GM23338 (cell line): ENCODE data around the gene E4F1. TPM values are rescaled to one million over a fixed set of nuclear protein-coding genes. Genes with fewer than 3 reads are reported as not detected.

Source experiments
- ATAC-seq: fragments of 200-7000 bp; cut with Tn5 transposase; 3 replicates; pipeline ENCODE4 v1.9.1; 2020
- DNase-seq: peaks from one replicate; pipeline ENCODE4 v3.0.0-alpha.2; 2015; ENCODE audit warnings: low spot score
- H2AFZ ChIP-seq: fragments of 200-600 bp; sonication (generic); 2 replicates; pipeline ENCODE4 v1.8.0; 2016; ENCODE audit warnings: antibody characterized with exemption, mild to moderate bottlenecking, moderate library complexity
- H3F3A ChIP-seq: fragments of 200-600 bp; sonication (generic); replicated peaks from 2 replicates; pipeline ENCODE4 v1.8.0; 2017; ENCODE audit warnings: antibody characterized with exemption, mixed run types, low read depth
- H3K27ac ChIP-seq: fragments of 200-600 bp; sonication (generic); 2 replicates; pipeline ENCODE4 v1.6.1; 2016; ENCODE audit warnings: low read depth
- H3K27me3 ChIP-seq: fragments of 200-600 bp; sonication (generic); 2 replicates; pipeline ENCODE4 v1.8.0; 2016; ENCODE audit warnings: mild to moderate bottlenecking, mixed run types, moderate library complexity; ENCODE audit not compliant: insufficient read depth
- H3K36me3 ChIP-seq: fragments of 200-600 bp; sonication (generic); 2 replicates; pipeline ENCODE4 v1.8.0; 2016; ENCODE audit warnings: mild to moderate bottlenecking; ENCODE audit not compliant: insufficient read depth
- H3K4me1 ChIP-seq: fragments of 200-600 bp; sonication (generic); 2 replicates; pipeline ENCODE4 v1.8.0; 2016; ENCODE audit warnings: mild to moderate bottlenecking, moderate library complexity; ENCODE audit not compliant: insufficient read depth
- H3K4me2 ChIP-seq: fragments of 200-600 bp; sonication (generic); 2 replicates; pipeline ENCODE4 v1.7.1; 2017; ENCODE audit warnings: mixed run types
- H3K4me3 ChIP-seq: fragments of 200-600 bp; sonication (generic); 2 replicates; pipeline ENCODE4 v1.6.1; 2016; ENCODE audit warnings: mixed run types
- H3K79me2 ChIP-seq: fragments of 200-600 bp; sonication (generic); replicated peaks from 2 replicates; pipeline ENCODE4 v1.8.0; 2017; ENCODE audit warnings: mild to moderate bottlenecking; ENCODE audit not compliant: insufficient read depth
- H3K9me2 ChIP-seq: fragments of 200-600 bp; sonication (generic); 2 replicates; pipeline ENCODE4 v1.8.0; 2017; ENCODE audit not compliant: insufficient read depth
- H4K20me1 ChIP-seq: fragments of 200-600 bp; sonication (generic); replicated peaks from 2 replicates; pipeline ENCODE4 v1.8.0; 2017; ENCODE audit warnings: mild to moderate bottlenecking; ENCODE audit not compliant: insufficient read depth
- H3K27ac Mint-ChIP-seq: 2 replicates; pipeline ENCODE4 v1.8.0; 2020; ENCODE audit warnings: inconsistent platforms, mild to moderate bottlenecking, moderate library complexity, mixed read lengths
- H3K27me3 Mint-ChIP-seq: 3 replicates; pipeline ENCODE4 v1.8.0; 2022; ENCODE audit warnings: low read depth, mild to moderate bottlenecking, moderate library complexity, mixed read lengths, inconsistent platforms; ENCODE audit not compliant: insufficient read depth, poor library complexity
- H3K36me3 Mint-ChIP-seq: 3 replicates; pipeline ENCODE4 v1.8.0; 2021; ENCODE audit warnings: low read depth, mild to moderate bottlenecking, inconsistent platforms, moderate library complexity, mixed read lengths
- H3K4me1 Mint-ChIP-seq: 3 replicates; pipeline ENCODE4 v1.8.0; 2020; ENCODE audit warnings: mild to moderate bottlenecking, inconsistent platforms, mixed read lengths
- H3K4me3 Mint-ChIP-seq: 3 replicates; pipeline ENCODE4 v1.8.0; 2021; ENCODE audit warnings: moderate library complexity, mild to moderate bottlenecking, inconsistent platforms, mixed read lengths
- H3K9me3 Mint-ChIP-seq: 3 replicates; pipeline ENCODE4 v1.8.0; 2020; ENCODE audit warnings: moderate library complexity, mild to moderate bottlenecking, inconsistent platforms, mixed read lengths
- ETS1 ChIP-seq: IDR thresholded peaks from 2 replicates; pipeline ENCODE4 v1.6.1; 2016; ENCODE audit warnings: antibody characterized with exemption
- JUNB ChIP-seq: IDR thresholded peaks from one replicate; pipeline ENCODE4 v1.6.1; 2016; ENCODE audit warnings: antibody characterized with exemption; ENCODE audit not compliant: unreplicated experiment
- REST ChIP-seq: IDR thresholded peaks from one replicate; pipeline ENCODE4 v1.6.1; 2018; ENCODE audit warnings: antibody characterized with exemption; ENCODE audit not compliant: unreplicated experiment
- ZNF462 ChIP-seq: fragments of 250-450 bp; sonication (Bioruptor Pico); IDR thresholded peaks from 2 replicates; pipeline ENCODE4 v1.5.0; 2020; ENCODE audit warnings: mild to moderate bottlenecking, moderate library complexity
- polyA plus RNA-seq: library from polyadenylated mRNA; unstranded; fragments of >200 nt; fragmentation: Nextera tagmentation; extraction: Ambion mirVana; gene quantifications from 2 replicates; pipeline ENCODE4 v1.2.1, GENCODE V29; 2016
- total RNA-seq: library from RNA; depleted of rRNA; stranded (reverse); fragments of >200 nt; shearing (Covaris generic); gene quantifications from 2 replicates; pipeline ENCODE4 v1.2.3, GENCODE V29; 2014

The E4F1 gene
- total and polyA plus RNA-seq, 2 experiments from 2014 or later: 22.6 to 45.5 TPM

- no peak for TF ChIP-seq ZNF462
These were observed 29.9 kb downstream of the E4F1 start (continued) for GRCh38 chr16:2253293-2253692.

GRCh38 chr16:2256531-2257140 lies 33.2 kb downstream of the E4F1 start:
- Mint-ChIP-seq H3K36me3 (peaks cover 92% of the 10 kb centered on the region), H3K27me3 (peaks cover 9% of the 10 kb centered on the region), H3K27ac (no peak overlapping the region), H3K9me3 (no peaks in the 10 kb centered on the region), H3K4me3 (no peak overlapping the region), H3K4me1 (peaks cover 12% of the 10 kb centered on the region)
- H3K27me3 ChIP-seq: no peaks in the 10 kb centered on the region
- 0 out of 2 replicates have a peak, but pooled peaks cover 5% of the 10 kb centered on the region for H3K4me1 ChIP-seq
- H3K79me2 ChIP-seq: peaks cover 49% of the 10 kb centered on the region
- H3K36me3 ChIP-seq: peaks cover 72% of the 10 kb centered on the region
- no peak overlapping the region for H3K4me2 ChIP-seq
- H3F3A ChIP-seq: peaks cover 78% of the 10 kb centered on the region
- H3K27ac ChIP-seq: no peak overlapping the region
- H2AFZ ChIP-seq: no peak overlapping the region
- H4K20me1 ChIP-seq: peaks cover 54% of the 10 kb centered on the region
- no peaks in the 10 kb centered on the region for H3K9me2 ChIP-seq
- no peak overlapping the region for H3K4me3 ChIP-seq
- no peak for TF ChIP-seq ETS1
- no peak for TF ChIP-seq JUNB
- no peak for TF ChIP-seq REST
- ATAC-seq (no peak), DNase-seq (no peak)
